ENCODE data around the gene MYH14.
"Not testable (repeated sequence)": the region's sequence is repeated elsewhere in the genome, so short reads cannot be mapped to it uniquely, and the experiment has no call there.

- TF ChIP-seq ATF3, CTCF (CRISPR knock-in tag; IDR thresholded peaks at IDR 0.05): not testable (repeated sequence)
Measured at GRCh38 chr19:50337031-50337430, 133.6 kb downstream of the MYH14 start.
